DMS53 treated with DMSO at 0.1 percent for 48 hours (cell line): ENCODE results near the gene ERV3-1.
A peak's percentile ranks its signal among the peaks of the same experiment; 100 is the strongest.
"Not testable (repeated sequence)": the region's sequence is repeated elsewhere in the genome, so short reads cannot be mapped to it uniquely, and the experiment has no call there.

Source experiments
- DNase-seq: peaks from one replicate; lab custom pipeline; 2025; ENCODE audit not compliant: unreplicated experiment; lab: John Stamatoyannopoulos, UW

ERV3-1 gene, protein sequence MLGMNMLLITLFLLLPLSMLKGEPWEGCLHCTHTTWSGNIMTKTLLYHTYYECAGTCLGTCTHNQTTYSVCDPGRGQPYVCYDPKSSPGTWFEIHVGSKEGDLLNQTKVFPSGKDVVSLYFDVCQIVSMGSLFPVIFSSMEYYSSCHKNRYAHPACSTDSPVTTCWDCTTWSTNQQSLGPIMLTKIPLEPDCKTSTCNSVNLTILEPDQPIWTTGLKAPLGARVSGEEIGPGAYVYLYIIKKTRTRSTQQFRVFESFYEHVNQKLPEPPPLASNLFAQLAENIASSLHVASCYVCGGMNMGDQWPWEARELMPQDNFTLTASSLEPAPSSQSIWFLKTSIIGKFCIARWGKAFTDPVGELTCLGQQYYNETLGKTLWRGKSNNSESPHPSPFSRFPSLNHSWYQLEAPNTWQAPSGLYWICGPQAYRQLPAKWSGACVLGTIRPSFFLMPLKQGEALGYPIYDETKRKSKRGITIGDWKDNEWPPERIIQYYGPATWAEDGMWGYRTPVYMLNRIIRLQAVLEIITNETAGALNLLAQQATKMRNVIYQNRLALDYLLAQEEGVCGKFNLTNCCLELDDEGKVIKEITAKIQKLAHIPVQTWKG

GRCh38 chr7:65006094-65006992, at the start of gene ERV3-1:
Gene ERV3-1, minus strand, starts transcription at chr7:65006687. Its CDS starts 13,661 bp downstream, at chr7:64993026.
- peak; percentile 97 for DNase-seq

DNA sequence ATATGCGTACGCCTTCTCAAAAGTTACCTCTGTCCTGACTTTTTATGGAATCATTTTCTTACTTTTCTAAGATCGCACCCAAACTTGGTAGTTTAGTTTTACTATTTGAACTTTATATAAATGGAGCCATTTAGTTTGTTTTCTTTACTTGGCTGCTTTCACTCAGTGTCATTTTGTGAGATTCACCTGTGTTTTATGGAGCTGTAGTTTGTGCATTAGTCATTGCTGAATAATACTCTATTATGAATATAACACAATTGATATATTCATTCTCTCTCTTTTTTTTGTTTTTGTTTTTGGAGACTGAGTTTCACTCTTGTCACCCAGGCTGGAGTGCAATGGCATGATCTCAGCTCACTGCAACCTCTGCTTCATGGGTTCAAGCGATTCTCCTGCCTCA, 49.3 kb upstream of the ERV3-1 start:
- not testable (repeated sequence) for DNase-seq

DNA sequence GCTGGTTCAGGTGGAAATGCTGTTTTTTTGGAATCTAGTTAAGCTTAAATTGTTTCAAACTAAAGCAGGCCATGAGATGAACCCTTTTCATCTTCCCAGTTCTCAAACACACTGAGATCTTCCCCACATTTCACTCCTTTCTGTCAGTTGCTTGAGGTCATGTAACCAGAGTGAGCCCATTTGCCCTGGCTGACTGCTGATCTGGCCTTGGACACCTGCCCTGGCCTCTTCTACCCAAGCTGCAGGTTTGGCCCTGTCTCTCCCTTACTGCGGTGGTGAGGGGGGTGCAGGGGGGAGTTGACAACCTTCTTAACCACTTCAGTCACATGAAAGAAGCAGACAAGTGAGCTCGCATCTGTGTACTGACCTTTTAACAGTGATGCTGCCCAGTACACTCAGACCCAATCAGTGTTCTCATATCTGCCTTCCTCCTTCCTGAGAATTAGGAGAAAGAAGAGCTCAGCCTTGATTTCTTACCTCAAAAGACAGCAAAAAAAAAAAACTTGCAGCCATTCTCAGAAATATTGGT, 48.0 kb upstream of the ERV3-1 start:
- not testable (repeated sequence) for DNase-seq

DNA sequence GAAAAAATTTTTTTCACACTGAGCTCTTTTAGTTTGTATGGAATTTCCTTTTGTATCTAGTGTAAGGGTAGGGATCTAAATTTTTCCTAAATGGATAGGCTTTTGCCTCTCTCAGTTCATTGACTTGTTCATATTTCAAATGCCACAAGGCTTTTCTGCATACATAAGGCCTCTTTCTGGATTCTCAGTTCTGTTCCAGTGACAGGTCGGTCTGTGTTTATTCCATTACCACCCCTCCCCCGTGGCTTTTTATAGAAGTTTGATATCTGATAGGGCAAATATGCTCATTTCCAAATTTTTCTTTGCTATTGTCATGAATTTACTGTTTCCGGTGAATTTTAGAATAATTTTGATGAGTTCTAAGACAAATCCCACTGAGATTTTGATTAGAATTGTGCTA, 45.2 kb upstream of the ERV3-1 start:
- not testable (repeated sequence) for DNase-seq

GRCh38 chr7:65051139-65051538, 44.7 kb upstream of the ERV3-1 start:
- DNase-seq: not testable (repeated sequence)

DNA sequence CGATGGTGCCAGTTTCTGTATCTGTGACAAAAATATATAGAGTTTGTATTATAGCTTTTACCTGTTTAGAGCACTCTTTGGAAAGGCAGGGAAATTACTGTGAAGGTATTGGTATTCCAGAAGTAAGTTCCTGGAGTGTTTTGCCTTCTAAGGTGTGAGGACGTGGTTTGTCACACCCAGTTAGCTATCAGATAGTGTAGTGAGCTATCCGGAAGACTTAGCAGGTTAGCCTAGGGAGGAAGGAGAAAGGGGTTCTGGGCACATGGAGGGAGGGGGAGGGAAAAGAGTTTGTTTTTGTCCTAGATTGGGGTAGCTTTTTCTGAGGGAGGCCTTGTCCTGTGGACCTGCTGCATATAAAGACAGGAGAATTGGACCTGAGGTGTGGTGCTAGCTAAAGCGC, 39.8 kb upstream of the ERV3-1 start:
- not testable (repeated sequence) for DNase-seq

DNA sequence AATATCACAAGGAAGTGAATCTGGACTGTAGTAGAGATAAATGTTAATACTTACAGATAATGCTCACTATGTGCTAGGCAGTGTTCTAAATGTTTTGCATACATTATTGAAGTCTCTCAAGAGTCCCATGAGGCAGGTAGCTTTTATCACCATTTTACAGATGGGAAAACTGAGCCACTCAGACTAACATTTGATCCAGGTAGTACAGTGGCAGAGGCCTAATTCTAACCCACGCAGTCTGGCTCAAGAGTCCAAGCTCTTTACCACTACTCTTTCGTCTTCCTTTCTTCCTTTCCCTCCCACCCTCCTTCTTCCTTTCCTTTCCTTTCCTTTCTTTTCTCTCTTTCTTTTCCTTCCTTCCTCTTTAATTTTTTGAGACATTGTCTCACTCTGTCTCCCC, 39.1 kb upstream of the ERV3-1 start:
- DNase-seq: not testable (repeated sequence)

DNA sequence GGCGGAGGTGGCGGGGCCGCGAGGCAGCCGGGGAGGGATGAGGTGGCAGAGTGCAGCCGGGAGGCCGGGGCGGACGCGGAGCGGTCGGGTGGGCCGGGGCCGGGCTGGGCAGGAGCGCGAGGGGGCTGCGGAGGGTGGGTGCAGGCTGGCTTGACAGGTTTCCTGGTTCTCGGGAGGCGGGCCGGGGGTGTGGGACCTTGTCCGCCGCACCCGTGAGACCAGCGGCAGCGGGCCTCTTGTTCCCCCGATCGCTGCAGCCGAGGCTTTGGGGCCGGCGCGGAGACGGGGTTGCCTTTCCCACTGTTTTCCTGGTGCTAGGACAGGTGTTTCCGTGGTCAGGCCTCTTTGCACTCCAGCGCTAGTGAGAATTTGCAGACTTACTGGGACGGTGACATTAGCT, 32.3 kb upstream of the ERV3-1 start:
- DNase-seq: peak; percentile 15

- peak; percentile 75 for DNase-seq
These were observed 31.5 kb upstream of the ERV3-1 start for GRCh38 chr7:65037740-65038688.

GRCh38 chr7:65036526-65036925, 30.0 kb upstream of the ERV3-1 start:
- DNase-seq: not testable (repeated sequence)

DNA sequence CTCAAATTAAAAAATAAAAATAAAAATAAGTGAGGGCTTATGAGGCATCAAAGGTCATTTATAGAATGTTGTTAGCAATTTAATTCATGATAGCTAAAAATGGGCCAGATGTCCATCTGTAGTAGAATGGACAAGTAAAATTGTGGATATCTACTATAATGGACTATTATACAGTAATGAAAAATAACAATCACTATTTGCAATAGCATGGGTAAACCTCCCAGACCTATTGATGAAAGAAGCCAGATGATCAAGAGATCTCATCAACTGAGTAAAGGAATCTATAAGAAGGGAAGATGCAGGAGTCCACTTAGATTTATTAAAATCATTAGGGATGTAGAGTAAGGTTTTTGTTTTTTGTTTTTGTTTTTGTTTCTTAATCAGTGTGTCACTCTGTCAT, 29.0 kb upstream of the ERV3-1 start:
- not testable (repeated sequence) for DNase-seq

DNA sequence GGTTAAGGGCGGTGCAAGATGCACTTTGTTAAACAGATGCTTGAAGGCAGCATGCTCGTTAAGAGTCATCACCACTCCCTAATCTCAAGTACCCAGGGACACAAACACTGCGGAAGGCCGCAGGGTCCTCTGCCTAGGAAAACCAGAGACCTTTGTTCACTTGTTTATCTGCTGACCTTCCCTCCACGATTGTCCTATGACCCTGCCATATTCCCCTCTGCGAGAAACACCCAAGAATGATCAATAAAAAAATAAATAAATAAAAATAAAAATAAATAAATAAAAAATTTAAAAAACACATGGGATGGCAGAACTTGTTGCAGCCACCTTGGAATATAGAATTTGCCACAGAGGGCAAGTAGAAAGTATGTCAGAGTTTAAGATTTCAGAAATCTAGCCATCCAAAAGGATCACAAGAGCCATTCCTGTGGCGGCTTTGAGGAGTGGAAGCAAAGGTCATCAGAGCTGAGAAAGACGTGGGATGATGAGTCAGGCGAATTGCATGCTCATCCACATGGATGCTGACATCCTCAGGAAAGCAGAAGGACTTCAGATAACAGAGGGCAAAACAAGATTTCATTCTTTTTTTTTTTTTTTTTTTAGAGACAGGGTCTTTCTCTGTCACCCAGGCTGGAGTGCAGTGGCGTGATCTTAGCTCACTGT, 27.8 kb upstream of the ERV3-1 start:
- not testable (repeated sequence) for DNase-seq

GRCh38 chr7:65033391-65033790, 26.9 kb upstream of the ERV3-1 start:
- DNase-seq: not testable (repeated sequence)

DNA sequence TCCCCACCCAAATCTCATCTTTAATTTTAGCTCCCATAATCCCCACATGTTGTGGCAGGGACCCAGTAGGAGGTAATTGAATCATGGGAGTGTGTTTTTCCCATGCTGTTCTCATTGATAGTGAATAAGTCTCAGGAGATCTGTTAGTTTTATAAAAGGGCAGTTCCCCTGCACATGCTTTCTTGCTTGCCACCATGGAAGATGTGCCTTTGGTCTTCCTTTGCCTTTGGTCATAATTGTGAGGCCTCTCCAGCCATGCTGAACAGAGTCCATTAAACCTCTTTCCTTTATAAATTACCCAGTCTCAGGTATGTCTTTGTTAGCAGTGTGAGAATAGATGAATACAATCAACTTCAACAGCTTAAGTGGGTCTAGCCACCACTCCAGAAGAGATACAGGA, 18.5 kb upstream of the ERV3-1 start:
- DNase-seq: not testable (repeated sequence)

DNA sequence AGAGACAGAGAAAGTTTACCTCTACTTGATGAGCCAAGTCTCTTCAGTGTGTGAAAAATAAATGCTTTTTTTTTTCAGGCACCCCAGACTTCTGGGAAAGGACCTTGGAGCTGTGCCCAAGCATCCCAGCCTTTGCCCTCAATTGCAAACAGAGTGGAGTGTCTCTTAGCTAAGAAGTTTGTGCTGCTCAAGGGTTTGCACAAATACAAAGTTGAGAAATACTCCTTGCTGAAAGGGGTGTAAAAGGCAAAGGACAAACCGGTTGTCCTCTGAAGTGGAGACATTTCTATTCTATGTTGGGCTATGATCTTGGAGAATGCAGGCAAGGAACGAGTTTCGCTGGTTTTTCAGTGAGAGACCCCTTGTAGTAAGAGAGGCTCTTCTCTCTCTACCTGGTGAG, 14.5 kb upstream of the ERV3-1 start:
- not testable (repeated sequence) for DNase-seq

GRCh38 chr7:65009881-65010280, 3.4 kb upstream of the ERV3-1 start:
- DNase-seq: not testable (repeated sequence)

- DNase-seq: not testable (repeated sequence)
These were observed 2.9 kb upstream of the ERV3-1 start for GRCh38 chr7:65009394-65009793.

- peak; percentile 66 for DNase-seq
These were observed 549 bp upstream of the ERV3-1 start for GRCh38 chr7:65007036-65007435.

DNA sequence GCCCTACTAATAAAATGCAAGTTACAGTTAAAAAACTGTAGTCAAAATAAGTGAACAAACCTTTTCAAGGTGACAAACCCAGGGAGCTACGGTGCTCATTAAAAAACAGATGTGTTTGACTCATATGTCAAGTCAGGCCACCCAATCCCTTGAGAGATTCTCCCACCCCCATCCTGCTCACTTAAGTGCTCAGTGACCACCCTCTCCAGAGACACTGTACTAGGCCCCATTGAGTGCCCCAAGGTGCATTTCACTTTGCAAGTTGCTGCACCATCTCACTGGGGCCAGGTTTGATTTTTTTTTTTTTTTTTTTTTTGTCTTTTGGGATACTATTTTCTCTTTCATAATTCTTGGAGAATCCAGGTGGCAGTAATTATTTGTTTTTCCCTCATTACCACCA, 1.9 kb downstream of the ERV3-1 start:
- DNase-seq: no peak
